ENCODE results near the gene UBE2Q2.
"Not testable (repeated sequence)": the region's sequence is repeated elsewhere in the genome, so short reads cannot be mapped to it uniquely, and the experiment has no call there.

UBE2Q2 gene

GRCh38 chr15:75842722-75843677 is at the start of gene UBE2Q2:
UBE2Q2 (plus strand) TSS chr15:75843447; CDS start chr15:75843667, 220 bp downstream.
- peak; percentile 78 for DNase-seq

- DNase-seq: no peak
Observed at GRCh38 chr15:75796321-75796720, 46.9 kb upstream of the UBE2Q2 start.

- not testable (repeated sequence) for DNase-seq
Observed at GRCh38 chr15:75797146-75797545, 46.1 kb upstream of the UBE2Q2 start.

GRCh38 chr15:75799190-75799589 is 44.1 kb upstream of the UBE2Q2 start:
- DNase-seq: no peak

- DNase-seq: not testable (repeated sequence)
Observed at GRCh38 chr15:75800409-75800808, 42.8 kb upstream of the UBE2Q2 start.

GRCh38 chr15:75801859-75802593 is 41.2 kb upstream of the UBE2Q2 start:
- DNase-seq: peak; percentile 75

GRCh38 chr15:75807486-75807885 is 35.8 kb upstream of the UBE2Q2 start:
- not testable (repeated sequence) for DNase-seq

- DNase-seq: not testable (repeated sequence)
Observed at GRCh38 chr15:75808009-75808408, 35.2 kb upstream of the UBE2Q2 start.

GRCh38 chr15:75808563-75808962 is 34.7 kb upstream of the UBE2Q2 start:
- no peak for DNase-seq

GRCh38 chr15:75809986-75810750 is 33.1 kb upstream of the UBE2Q2 start:
- DNase-seq: peak; percentile 25

GRCh38 chr15:75810874-75811498 is 32.3 kb upstream of the UBE2Q2 start:
- DNase-seq: no peak

GRCh38 chr15:75811626-75812025 is 31.6 kb upstream of the UBE2Q2 start:
- no peak for DNase-seq

- no peak for DNase-seq
Observed at GRCh38 chr15:75814794-75815193, 28.5 kb upstream of the UBE2Q2 start.

- no peak for DNase-seq
Observed at GRCh38 chr15:75815811-75816719, 27.2 kb upstream of the UBE2Q2 start.

- DNase-seq: no peak
Observed at GRCh38 chr15:75817138-75817935, 25.9 kb upstream of the UBE2Q2 start.

- no peak for DNase-seq
Observed at GRCh38 chr15:75820206-75820605, 23.0 kb upstream of the UBE2Q2 start.

GRCh38 chr15:75821786-75822345 is 21.4 kb upstream of the UBE2Q2 start:
- no peak for DNase-seq

GRCh38 chr15:75822685-75823278 is 20.5 kb upstream of the UBE2Q2 start:
- no peak for DNase-seq

- no peak for DNase-seq
Observed at GRCh38 chr15:75823860-75824613, 19.2 kb upstream of the UBE2Q2 start.

Measured in NCI-H146 (cell line).